Measurements from ENCODE around the gene G6PC2. TPM values are rescaled to one million over a fixed set of nuclear protein-coding genes. Genes with fewer than 3 reads are reported as not detected.

The G6PC2 gene
- polyA plus RNA-seq, 1 donor from 2014 or later: not detected

GRCh38 chr2:168892327-168892726 is 8.8 kb upstream of the G6PC2 start:
- Mint-ChIP-seq H3K9me3 (no peaks in the 10 kb centered on the region), H3K36me3 (peaks cover 2% of the 10 kb centered on the region), H3K4me3 (no peak overlapping the region), H3K27me3 (peaks cover 5% of the 10 kb centered on the region), H3K4me1 (peaks cover 6 to 10% (median 9%) of the 10 kb centered on the region in 3 donors), H3K27ac (no peak overlapping the region)

GRCh38 chr2:168894101-168894500 is 7.0 kb upstream of the G6PC2 start:
- Mint-ChIP-seq H3K36me3 (peaks cover 2% of the 10 kb centered on the region), H3K27me3 (peaks cover 5% of the 10 kb centered on the region), H3K4me3 (no peak overlapping the region), H3K27ac (no peak overlapping the region), H3K9me3 (no peaks in the 10 kb centered on the region), H3K4me1 (peaks cover 6 to 11% (median 9%) of the 10 kb centered on the region in 3 donors)

- Mint-ChIP-seq H3K36me3 (peaks cover 2% of the 10 kb centered on the region), H3K4me1 (peaks cover 6 to 12% (median 9%) of the 10 kb centered on the region in 3 donors), H3K27me3 (peaks cover 5% of the 10 kb centered on the region), H3K9me3 (no peaks in the 10 kb centered on the region), H3K27ac (no peak overlapping the region), H3K4me3 (no peak overlapping the region)
Observed at GRCh38 chr2:168894720-168895119, 6.4 kb upstream of the G6PC2 start.

- H3K9me3 Mint-ChIP-seq: no peaks in the 10 kb centered on the region
- H3K27me3 Mint-ChIP-seq: peaks cover 4% of the 10 kb centered on the region
- H3K4me3 Mint-ChIP-seq: no peak overlapping the region
- H3K4me1 Mint-ChIP-seq: peaks cover 0 to 2% (median 1%) of the 10 kb centered on the region in 3 donors
- H3K36me3 Mint-ChIP-seq: no peaks in the 10 kb centered on the region
- H3K27ac Mint-ChIP-seq: no peak overlapping the region
Observed at GRCh38 chr2:168895771-168896170, 5.3 kb upstream of the G6PC2 start.

- Mint-ChIP-seq H3K27ac (no peak overlapping the region), H3K36me3 (no peaks in the 10 kb centered on the region), H3K9me3 (no peaks in the 10 kb centered on the region), H3K27me3 (peaks cover 9% of the 10 kb centered on the region), H3K4me1 (peaks cover 0 to 2% (median 0%) of the 10 kb centered on the region in 3 donors), H3K4me3 (no peak overlapping the region)
Observed at GRCh38 chr2:168896783-168897182, 4.3 kb upstream of the G6PC2 start.

- Mint-ChIP-seq H3K4me1 (peaks cover 0 to 2% (median 0%) of the 10 kb centered on the region in 3 donors), H3K27me3 (peaks cover 8% of the 10 kb centered on the region), H3K4me3 (no peak overlapping the region), H3K27ac (no peak overlapping the region), H3K9me3 (no peaks in the 10 kb centered on the region), H3K36me3 (no peaks in the 10 kb centered on the region)
Observed at GRCh38 chr2:168897449-168897848, 3.6 kb upstream of the G6PC2 start.

GRCh38 chr2:168903888-168904287 is 2.8 kb downstream of the G6PC2 start:
- peaks cover 9% of the 10 kb centered on the region for H3K27me3 Mint-ChIP-seq
- no peaks in the 10 kb centered on the region for H3K36me3 Mint-ChIP-seq
- peaks cover 0 to 2% (median 0%) of the 10 kb centered on the region in 3 donors for H3K4me1 Mint-ChIP-seq

GRCh38 chr2:168904358-168904757 is 3.3 kb downstream of the G6PC2 start:
- H3K27me3 Mint-ChIP-seq: peaks cover 9% of the 10 kb centered on the region

More at GRCh38 chr2:168903888-168904287, 2.8 kb downstream of the G6PC2 start:
- no peak overlapping the region for H3K27ac Mint-ChIP-seq
- H3K4me3 Mint-ChIP-seq: no peak overlapping the region
- H3K9me3 Mint-ChIP-seq: no peaks in the 10 kb centered on the region

GRCh38 chr2:168907940-168908662 is 7.0 kb downstream of the G6PC2 start:
- peaks cover 2% of the 10 kb centered on the region for H3K27me3 Mint-ChIP-seq
- no peak overlapping the region for H3K27ac Mint-ChIP-seq
- H3K4me1 Mint-ChIP-seq: peaks cover 0 to 2% (median 0%) of the 10 kb centered on the region in 3 donors
- no peaks in the 10 kb centered on the region for H3K9me3 Mint-ChIP-seq
- no peaks in the 10 kb centered on the region for H3K36me3 Mint-ChIP-seq
- H3K4me3 Mint-ChIP-seq: no peak overlapping the region

More at GRCh38 chr2:168904358-168904757, 3.3 kb downstream of the G6PC2 start:
- H3K27ac Mint-ChIP-seq: no peak overlapping the region
- no peaks in the 10 kb centered on the region for H3K9me3 Mint-ChIP-seq
- no peaks in the 10 kb centered on the region for H3K4me1 Mint-ChIP-seq
- no peak overlapping the region for H3K4me3 Mint-ChIP-seq
- no peaks in the 10 kb centered on the region for H3K36me3 Mint-ChIP-seq

GRCh38 chr2:168910330-168910729 is 9.2 kb downstream of the G6PC2 start:
- Mint-ChIP-seq H3K27ac (no peak overlapping the region), H3K4me1 (peaks cover 0 to 4% (median 0%) of the 10 kb centered on the region in 3 donors), H3K36me3 (no peaks in the 10 kb centered on the region), H3K4me3 (no peak overlapping the region), H3K9me3 (peaks cover 0 to under 1% (median 0%) of the 10 kb centered on the region in 3 donors), H3K27me3 (peaks cover 2% of the 10 kb centered on the region)

- no peaks in the 10 kb centered on the region for H3K36me3 Mint-ChIP-seq
- no peak overlapping the region for H3K27ac Mint-ChIP-seq
- H3K4me3 Mint-ChIP-seq: no peak overlapping the region
- peaks cover 3% of the 10 kb centered on the region for H3K27me3 Mint-ChIP-seq
- H3K4me1 Mint-ChIP-seq: peaks cover 0 to 4% (median 0%) of the 10 kb centered on the region in 3 donors
- H3K9me3 Mint-ChIP-seq: peaks cover 0 to 9% (median 0%) of the 10 kb centered on the region in 3 donors
Observed at GRCh38 chr2:168912466-168912865, 11.4 kb downstream of the G6PC2 start.

- Mint-ChIP-seq H3K4me3 (no peak overlapping the region), H3K27ac (no peak overlapping the region), H3K27me3 (peaks cover 1% of the 10 kb centered on the region), H3K4me1 (peaks cover 0 to 4% (median 0%) of the 10 kb centered on the region in 3 donors), H3K36me3 (no peaks in the 10 kb centered on the region), H3K9me3 (peaks cover 0 to 9% (median 0%) of the 10 kb centered on the region in 3 donors)
Observed at GRCh38 chr2:168912901-168913369, 11.8 kb downstream of the G6PC2 start.

GRCh38 chr2:168913495-168913894 is 12.4 kb downstream of the G6PC2 start:
- no peak overlapping the region for H3K4me3 Mint-ChIP-seq
- no peak overlapping the region for H3K27ac Mint-ChIP-seq
- no peaks in the 10 kb centered on the region for H3K36me3 Mint-ChIP-seq
- H3K27me3 Mint-ChIP-seq: peaks cover 1% of the 10 kb centered on the region
- H3K9me3 Mint-ChIP-seq: peaks cover 0 to 9% (median 0%) of the 10 kb centered on the region in 3 donors
- H3K4me1 Mint-ChIP-seq: peaks cover 0 to 4% (median 0%) of the 10 kb centered on the region in 3 donors

- Mint-ChIP-seq H3K36me3 (no peaks in the 10 kb centered on the region), H3K9me3 (peaks cover 0 to 9% (median 0%) of the 10 kb centered on the region in 3 donors), H3K4me1 (peaks cover 0 to 4% (median 0%) of the 10 kb centered on the region in 3 donors), H3K27ac (no peak overlapping the region), H3K27me3 (peaks cover 5% of the 10 kb centered on the region), H3K4me3 (no peak overlapping the region)
Observed at GRCh38 chr2:168915441-168916330, 14.6 kb downstream of the G6PC2 start.

GRCh38 chr2:168916331-168916675 is 15.2 kb downstream of the G6PC2 start:
- Mint-ChIP-seq H3K36me3 (no peaks in the 10 kb centered on the region), H3K9me3 (peaks cover 0 to 9% (median 0%) of the 10 kb centered on the region in 3 donors), H3K4me3 (no peak overlapping the region), H3K4me1 (peaks cover 0 to 4% (median 0%) of the 10 kb centered on the region in 3 donors), H3K27ac (no peak overlapping the region), H3K27me3 (peaks cover 6% of the 10 kb centered on the region)

Measured in IgD-negative memory B cell (primary cell).